D721Med (cell line): ENCODE results near the gene HOXA5.

ENCODE experiments used
- DNase-seq: peaks from one replicate; pipeline ENCODE4 v3.0.0; 2011; ENCODE audit warnings: low spot score; ENCODE audit not compliant: insufficient read length
- FAIRE-seq: peaks from 2 replicates; lab custom pipeline; 2011; peaks lifted over from hg19 to GRCh38; lab: Jason Lieb, UNC
- TF ChIP-seq, protein P1 (sequence below): IDR thresholded peaks from 2 replicates; pipeline ENCODE4 v1.5.1; 2012; ENCODE audit warnings: mild to moderate bottlenecking, control low read depth; ENCODE audit not compliant: insufficient read depth; ENCODE audit errors: missing control alignments

Gene HOXA5

DNA sequence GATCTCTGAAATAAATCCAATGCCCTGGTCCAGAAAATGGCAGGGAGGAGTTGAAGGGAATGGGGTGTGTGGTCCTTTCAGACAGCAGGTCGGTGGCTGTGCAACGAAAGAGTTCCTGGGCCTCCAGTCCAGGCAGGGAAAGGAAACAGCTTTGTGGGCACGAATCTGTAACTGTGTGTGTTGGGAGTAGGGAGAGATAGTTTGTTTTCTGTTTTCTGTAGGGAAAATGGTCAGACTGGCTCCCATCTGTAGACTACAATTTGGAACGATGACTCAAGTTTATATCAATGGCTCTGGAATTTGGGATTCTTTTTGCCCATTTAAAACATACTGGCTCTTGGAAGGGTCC lies 24.4 kb upstream of the HOXA5 start:
- TF ChIP-seq, protein P1, sequence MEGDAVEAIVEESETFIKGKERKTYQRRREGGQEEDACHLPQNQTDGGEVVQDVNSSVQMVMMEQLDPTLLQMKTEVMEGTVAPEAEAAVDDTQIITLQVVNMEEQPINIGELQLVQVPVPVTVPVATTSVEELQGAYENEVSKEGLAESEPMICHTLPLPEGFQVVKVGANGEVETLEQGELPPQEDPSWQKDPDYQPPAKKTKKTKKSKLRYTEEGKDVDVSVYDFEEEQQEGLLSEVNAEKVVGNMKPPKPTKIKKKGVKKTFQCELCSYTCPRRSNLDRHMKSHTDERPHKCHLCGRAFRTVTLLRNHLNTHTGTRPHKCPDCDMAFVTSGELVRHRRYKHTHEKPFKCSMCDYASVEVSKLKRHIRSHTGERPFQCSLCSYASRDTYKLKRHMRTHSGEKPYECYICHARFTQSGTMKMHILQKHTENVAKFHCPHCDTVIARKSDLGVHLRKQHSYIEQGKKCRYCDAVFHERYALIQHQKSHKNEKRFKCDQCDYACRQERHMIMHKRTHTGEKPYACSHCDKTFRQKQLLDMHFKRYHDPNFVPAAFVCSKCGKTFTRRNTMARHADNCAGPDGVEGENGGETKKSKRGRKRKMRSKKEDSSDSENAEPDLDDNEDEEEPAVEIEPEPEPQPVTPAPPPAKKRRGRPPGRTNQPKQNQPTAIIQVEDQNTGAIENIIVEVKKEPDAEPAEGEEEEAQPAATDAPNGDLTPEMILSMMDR: no peak
- no peak for DNase-seq
- no peak for FAIRE-seq

DNA sequence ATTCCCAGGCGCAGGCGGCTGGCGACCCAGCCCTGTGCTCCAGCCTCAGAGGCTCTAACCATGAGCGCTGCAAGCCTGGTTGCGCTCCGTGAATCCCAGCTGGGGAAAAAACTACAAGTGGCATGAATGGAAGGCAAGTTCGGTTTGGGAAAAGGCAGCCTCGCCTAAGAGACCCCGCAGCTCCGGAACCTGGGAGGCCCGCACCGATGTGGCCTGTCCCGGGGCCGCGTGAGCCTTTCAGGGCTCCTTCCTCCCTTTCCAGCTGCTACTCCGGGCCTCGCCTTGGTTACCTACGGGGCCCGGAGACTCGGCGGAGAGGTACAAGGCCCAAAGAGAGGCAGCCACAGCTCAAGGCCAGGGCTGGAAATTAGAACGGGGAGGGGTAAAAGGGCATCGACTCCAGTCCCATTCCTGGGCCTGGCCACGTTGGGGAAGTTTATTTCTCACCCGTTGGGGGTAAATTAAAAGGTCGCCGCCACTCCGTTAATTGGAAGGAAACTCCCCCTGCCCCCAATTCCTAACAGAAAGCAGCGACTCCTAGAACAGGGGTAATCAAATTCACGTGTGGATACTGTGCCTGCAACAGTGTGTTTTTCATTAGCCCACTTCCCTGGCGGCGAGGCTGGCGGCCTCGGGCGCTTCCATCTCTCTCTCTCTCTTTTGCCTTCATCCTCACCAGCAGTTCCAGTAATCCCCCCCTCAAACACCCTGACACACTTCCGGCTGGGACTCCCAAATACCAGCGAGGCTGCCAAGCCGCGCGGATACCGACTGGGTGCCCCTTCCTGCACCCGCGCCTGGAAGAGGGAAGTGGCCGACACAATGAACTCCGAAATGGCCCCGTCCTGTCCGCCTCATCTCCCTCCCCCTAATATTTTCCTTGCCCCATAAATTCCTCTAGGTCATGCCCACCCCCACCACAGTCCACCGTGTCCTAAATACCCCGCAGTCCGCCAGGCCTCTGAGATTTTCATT lies 23.3 kb upstream of the HOXA5 start:
- DNase-seq (no peak), FAIRE-seq (no peak)
- TF ChIP-seq, protein P1: no peak

DNA sequence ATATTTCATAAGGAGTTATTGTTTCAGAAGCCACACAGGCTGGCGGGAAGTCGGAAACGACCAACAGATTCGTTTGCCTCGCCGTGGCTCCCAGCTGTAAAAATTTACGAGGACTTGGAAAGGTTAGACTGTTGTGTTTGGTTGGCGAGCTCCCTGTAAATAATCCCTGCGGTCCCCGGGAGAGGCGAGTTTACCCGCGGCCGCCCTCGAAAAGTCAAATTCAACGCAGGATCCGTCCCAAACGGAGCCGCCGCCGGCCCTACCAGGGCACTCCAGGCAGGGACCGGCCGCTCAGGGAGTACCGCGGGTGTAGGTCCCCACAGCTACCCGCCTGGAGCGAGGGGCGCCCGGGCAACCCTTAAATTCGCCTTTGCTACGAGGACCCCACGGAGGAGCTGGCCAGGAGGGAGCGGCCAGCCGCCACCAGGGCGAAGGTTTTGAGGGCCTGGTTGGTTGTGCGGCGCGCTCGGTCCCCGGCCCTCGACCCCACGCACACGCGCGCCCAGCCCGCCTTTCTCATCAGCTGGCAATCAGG lies 22.6 kb upstream of the HOXA5 start:
- FAIRE-seq (no peak), DNase-seq (no peak)
- TF ChIP-seq, protein P1: no peak

DNA sequence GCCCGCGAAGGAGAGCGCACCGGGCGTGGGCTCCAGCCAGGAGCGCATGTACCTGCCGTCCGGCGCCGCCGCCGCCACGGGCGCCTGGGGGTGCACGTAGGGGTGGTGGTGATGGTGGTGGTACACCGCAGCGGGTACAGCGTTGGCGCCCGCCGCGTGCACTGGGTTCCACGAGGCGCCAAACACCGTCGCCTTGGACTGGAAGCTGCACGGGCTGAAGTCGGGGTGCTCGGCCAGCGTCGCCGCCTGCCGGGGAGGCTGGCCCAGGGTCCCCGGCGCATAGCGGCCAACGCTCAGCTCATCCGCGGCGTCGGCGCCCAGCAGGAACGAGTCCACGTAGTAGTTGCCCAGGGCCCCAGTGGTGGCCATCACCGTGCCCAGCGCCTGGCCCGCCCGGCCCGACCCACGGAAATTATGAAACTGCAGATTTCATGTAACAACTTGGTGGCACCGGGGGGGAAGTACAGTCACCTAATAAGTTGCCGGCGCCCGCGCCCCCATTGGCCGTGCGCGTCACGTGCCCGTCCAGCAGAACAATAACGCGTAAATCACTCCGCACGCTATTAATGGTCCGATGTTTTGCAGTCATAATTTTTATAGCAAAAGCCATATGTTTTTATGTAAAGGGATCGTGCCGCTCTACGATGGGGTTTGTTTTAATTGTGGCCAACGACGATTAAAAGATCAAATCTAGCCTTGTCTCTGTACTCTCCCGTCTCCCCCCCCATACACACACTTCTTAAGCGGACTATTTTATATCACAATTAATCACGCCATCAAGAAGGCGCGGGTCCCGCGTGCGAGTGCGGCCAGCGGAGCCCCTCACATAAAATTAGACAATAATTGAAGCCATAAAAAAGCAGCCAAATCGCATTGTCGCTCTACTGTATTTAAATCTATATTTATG lies 21.9 kb upstream of the HOXA5 start, which contains the start of gene HOXA9:
Gene HOXA9, minus strand, starts transcription at position 449 of the 907 bp plus-strand sequence. Its CDS starts 80 bp downstream, at position 369.
- TF ChIP-seq, protein P1: no peak
- no peak for DNase-seq
- FAIRE-seq: no peak

DNA sequence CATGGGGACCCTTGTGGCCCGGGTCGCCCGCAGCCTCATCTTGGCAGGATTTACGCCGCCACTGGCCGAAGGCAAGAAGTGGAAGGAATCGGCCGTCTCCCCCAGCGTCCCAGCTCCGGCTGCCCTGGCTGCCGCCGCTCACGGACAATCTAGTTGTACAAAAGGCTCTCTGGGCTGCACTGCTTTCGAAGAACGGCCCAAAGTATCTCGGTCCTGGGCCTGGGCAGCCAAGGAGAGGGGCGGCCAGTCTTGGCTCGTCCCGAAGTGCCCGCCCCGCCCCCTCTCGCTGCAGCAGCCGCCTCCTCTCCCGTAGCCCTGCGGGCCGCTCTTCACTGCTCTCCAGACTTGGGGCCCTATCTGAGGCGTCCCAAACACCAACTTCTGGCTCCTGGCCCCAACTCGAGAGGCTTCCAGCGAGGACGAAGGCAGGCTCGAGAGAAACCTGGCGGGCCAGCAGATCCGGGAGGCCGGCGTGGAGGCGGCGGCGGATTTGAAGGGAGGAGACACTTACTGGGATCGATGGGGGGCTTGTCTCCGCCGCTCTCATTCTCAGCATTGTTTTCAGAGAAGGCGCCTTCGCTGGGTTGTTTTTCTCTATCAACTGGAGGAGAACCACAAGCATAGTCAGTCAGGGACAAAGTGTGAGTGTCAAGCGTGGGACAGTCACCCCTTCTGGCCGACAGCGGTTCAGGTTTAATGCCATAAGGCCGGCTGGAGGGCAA lies 21.0 kb upstream of the HOXA5 start:
- FAIRE-seq: no peak
- no peak for DNase-seq
- TF ChIP-seq, protein P1: no peak

DNA sequence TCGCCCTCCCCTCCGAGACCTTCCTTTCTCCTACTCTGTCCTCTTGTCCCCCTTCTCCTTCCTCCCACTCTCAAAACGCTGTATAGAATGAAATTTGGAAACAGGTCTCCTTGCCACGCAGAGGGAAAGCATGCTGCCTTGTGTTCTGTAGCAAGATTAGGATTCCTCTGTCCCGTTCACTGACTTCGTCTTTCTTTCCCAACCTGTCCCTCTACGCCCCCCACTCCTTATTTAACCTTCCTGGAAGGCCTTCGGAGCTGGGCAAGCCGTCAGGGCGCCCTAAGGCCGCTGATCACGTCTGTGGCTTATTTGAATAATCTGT lies 20.5 kb upstream of the HOXA5 start:
- TF ChIP-seq, protein P1: no peak
- FAIRE-seq (no peak), DNase-seq (no peak)
